ENCODE measurements around the gene HSPD1.

The HSPD1 gene

DNA sequence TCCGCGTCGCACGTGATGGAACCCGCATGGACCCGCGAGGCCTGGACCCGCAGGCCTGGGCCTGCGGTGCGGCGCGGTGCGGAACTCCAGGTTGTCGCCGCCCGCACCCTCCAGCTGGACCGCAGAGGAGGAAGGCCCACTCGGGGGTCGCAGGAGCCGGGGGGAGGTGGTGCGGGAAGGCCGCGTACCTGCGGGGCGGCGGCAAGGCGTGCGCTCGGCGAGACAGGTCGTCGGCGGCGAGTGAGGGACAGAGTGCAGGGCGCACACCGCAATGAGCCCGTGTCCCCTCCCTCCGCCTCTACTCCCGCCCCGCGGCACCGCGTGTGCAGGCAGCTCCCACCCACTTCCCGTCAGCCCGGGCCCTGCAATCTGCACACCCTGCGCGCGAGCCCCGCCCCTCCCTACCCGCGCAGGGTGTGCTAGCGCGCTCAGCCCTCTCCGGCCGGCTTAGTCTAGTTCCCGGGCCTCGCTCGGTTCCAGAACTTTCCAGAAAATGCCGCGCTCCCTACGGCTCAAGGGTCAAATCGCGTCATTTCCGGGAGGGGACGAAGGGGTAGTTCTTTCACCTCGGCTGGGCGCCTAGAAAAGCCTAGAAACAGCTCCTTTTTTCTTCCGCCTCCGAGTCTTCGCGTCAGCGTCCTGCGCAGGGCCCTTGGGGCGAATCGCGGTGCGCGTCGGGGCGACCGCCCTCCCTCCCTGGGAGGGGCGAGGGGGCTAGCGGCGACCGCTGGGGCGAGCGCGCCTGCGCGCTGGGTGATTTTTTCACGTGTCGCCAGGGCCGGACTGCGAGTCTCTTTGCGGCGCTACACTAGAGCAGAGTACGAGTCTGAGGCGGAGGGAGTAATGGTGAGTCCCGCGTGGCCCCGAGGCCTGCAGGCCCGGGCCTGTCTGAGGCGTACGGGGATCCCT is at the start of gene HSPD1, which contains the start of gene HSPE1:
HSPD1 (minus strand) TSS at position 247 of the 909 bp plus-strand sequence. CDS start 992 bp downstream, outside the sequence.
HSPE1 (plus strand) TSS at position 786 of the 909 bp plus-strand sequence; CDS start at position 844, 58 bp downstream.
- peak; percentile 98 for DNase-seq

DNA sequence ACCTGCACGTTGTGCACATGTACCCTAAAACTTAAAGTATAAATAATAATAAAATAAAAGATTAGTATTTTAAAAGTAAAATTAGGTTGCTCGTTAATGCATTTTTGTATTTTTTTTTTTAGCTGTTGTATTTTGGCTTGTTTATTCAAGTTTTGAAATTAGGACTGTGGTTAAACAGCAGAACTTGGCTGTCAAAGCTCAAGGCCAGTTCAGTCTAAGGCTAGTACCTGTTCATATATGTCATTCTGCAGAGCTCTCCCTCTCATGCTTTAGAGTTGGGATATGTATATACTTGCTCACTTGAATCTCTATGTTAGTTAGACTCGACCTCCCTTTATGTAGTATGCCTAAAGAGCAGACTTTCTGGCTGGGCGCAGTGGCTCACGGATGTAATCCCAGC is 48.9 kb upstream of the HSPD1 start:
- no peak for DNase-seq

DNA sequence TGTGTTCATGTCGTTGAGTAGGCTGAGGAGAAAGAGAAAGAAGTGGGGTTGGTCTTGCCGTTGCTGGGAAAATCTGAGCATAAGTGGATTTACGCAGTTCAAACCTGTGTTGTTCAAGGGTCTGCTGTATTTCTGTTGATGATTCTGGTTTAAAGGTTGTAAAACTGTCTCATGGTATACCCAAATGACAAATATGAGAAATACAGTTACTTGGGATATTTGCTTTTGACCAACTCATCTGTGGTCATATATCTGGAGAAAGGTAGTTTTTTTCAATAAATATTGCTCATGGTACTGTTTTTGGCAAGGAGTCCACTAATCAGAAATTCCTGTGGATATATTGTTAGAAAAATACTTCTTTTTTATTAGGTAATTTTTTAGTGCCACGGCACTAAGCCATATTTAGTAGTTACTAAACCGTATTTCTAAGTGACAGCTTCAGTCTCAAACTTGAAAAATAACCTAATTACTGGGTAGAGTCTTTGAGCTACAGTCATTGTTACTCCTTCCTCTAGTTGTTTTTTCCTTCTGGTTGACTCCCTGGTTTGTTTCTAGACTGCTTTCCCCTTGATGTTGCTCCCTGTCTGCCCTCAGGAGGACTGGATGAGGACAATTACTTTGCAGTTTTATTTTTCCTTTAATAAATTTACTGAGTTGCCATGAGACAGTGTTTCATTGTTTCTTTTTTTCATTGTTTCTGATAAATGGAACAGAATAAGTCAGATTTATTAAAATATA is 47.7 kb upstream of the HSPD1 start:
- DNase-seq, result no peak

DNA sequence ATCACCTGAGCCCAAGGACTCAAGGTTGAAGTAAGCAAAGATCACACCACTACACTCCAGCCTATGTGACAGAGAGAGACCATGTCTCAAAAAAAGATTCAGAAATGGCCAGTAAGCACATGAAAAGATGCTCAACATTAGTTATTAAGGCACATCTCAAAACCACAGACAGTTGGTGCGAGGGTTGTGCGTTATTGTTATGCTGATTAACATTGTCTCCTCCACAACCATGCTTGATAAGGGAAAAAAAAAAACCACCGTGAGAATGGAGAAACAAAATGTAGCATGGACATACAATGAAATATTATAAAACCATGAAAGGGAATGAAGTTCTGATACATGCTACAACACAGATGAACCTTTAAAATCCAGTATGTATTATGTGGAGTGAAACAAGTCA is 43.6 kb upstream of the HSPD1 start:
- DNase-seq, result no peak

DNA sequence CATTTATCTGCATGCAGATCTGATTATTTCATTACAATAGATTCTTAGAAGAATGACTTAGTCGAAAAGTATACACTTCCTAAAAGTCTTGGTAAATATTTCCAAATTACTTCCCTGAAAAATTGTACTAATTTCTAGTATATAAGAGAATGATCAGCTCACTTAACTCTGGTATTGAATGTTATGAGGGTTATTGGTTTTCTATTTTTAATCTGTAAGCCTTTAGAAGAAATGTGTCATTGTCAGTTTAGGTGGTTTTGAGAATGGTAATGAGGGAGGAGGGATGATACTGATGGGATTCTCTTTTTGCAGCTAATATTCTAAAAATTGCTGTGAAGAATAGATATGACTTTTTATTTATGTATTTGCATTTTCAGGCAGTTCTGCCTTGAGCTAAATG is 40.1 kb upstream of the HSPD1 start:
- DNase-seq, result no peak

DNA sequence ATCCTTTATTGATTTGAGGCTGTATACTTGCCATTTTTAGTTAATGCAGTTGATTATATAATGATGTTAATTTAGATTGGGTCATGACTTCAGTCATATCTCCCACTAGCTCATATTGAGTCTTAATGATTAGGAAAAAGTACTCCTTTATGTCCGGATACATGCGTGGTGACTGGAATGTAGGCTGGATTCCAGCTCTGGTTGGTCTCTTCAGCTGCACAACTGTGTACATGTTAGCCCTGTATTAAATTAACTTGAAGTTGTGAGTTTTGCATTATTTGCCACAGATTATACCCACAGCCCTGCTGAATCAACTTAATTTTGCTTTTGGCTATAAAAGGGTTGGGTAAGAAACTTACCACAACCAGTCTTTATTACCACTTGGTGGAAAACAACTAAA is 38.8 kb upstream of the HSPD1 start:
- no peak for DNase-seq

DNA sequence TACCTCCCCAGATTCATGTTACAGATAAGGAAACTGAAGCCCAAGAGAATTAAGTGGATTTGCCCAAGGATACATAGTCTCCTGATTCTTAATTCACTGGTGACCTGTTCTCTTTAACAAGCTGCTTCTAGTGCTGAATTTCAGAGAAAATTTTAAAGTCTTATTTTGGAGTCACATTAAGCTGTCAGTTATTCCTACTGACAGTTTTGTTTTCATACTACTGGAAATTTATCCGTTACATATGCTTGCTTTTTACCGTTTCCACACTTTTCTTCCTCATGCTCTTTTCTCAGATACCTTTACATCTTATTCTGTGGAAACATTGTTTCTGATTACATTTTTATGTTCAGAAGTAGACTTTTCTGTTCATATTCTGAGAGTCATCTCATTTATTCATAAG is 17.5 kb upstream of the HSPD1 start:
- no peak for DNase-seq

DNA sequence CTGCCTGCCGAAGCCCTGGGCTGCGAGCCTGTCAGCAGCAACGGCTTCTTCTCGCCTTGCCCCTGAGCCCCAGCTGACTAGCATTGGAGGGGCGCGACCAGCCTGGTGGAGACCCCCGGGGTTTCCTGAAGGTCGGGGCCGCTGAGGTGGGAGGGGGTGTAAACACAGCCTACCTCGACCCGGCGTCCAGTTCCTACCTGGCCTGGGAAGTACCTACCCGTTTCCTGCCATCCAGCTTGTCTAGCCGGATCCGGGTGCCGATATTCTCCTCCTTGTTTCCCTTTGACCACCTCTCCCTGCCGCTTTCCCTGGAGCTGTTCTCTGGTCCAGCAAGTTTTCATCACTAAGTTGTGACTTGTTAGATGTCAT is 16.7 kb upstream of the HSPD1 start:
- DNase-seq, result peak; percentile 10

DNA sequence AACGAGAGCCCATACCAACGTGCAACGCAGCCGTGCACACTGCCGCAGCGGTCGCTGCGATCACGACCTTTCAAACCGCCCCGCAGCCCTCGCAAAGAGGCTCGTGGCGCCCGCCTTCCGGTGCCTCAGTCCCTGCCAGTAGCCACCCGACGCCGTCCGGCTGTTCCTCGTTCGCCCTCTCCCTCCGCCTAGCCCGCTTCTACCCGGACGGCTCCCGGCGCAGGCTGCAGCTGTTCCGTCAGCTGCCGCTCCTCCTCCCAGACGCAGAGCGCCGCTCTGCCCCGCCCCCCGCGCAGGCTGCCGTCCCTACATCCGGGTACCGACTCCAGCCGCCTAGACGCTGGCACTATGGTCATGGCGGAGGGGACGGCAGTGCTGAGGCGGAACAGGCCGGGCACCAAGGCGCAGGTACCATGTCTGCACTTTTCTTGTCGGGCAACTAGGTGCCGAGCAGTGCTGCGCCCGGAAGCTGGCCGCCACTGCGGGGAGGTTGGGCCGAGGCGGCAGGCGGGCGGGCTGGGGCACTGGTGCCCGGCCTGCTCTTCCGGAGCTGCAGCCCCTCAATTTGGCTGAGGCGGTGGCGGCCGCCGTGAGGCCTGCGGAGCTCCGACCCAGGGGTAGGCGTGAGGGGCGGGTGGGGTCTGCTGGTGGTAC is 16.2 kb upstream of the HSPD1 start, which contains the start of gene MOB4:
MOB4 (plus strand) TSS at position 328 of the 654 bp plus-strand sequence; CDS start at position 349, 21 bp downstream.
- peak; percentile 91 for DNase-seq

DNA sequence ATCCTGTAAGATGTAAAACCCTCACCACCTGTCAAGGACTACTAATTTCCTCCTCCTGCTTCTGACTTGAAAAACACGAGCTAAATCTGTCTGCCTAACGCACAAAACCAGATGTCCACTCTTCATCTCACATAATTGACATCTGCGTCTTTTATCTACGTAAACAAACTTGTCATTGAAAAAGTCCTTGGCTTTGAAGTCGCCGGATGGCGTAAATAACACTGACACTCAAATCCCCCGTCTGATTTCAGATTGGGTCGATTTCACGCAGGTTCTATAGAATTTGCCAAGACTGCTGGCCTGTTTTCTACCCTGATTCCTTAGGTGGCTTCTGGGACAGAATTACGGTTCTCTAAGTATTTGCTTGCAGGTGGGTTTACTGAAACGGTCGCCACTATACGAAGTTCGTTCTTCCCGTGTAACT is 15.7 kb upstream of the HSPD1 start:
- DNase-seq, result no peak

DNA sequence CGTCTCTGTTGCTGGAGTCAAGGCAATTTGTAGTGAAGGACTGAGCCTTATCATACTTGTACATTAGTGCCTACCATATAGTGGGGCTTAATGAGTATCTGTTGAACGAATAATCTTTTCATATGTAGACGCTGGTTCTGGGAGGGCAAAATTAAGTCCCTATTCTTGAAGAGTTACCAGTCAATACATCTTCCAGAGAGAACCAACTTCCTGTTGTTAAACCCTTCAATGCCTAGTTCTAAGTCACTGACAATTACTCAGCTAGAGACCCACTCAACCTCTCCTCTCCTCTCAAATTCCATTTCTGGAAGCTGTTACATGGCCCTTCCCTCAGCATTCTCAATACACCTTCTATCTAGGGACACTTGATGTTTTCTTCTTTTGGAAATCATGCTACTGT is 15.1 kb upstream of the HSPD1 start:
- DNase-seq, result no peak

DNA sequence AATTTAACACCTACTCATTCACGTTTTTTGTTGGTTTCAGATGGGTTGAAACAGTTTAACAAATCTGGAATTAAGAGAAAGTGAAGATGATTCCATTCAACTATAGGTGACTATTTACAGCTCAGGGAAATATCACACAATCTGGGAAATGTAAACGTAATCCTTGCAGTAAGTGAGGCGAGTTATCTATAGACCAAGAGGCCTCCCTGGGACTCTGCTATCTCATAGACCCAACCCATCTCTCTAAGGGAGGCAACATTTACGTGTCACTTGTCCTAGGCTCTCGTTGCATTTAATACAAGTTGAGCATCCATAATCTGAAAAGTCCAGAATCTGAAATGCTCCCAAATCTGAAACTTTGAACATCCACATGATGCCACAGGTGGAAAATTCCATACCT is 14.3 kb upstream of the HSPD1 start:
- DNase-seq, result no peak

DNA sequence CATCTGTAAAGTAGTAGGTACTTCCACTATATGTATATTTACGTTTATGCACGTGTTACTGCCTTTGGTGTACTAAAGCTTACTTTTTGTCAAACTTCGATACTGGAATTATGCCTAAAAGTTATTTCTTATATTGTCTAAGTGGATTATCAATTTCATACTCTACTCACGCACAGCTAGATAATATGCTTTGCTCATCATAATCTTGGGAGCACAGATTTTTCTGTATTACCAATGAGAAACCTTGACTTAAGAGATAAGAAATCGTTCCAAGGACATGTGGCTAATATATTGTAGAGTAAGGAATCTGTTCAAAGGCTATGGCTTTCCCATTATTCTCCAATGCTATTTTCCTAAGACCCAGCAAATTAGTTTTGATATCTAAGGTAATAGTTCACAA is 7.0 kb upstream of the HSPD1 start:
- DNase-seq, result no peak

DNA sequence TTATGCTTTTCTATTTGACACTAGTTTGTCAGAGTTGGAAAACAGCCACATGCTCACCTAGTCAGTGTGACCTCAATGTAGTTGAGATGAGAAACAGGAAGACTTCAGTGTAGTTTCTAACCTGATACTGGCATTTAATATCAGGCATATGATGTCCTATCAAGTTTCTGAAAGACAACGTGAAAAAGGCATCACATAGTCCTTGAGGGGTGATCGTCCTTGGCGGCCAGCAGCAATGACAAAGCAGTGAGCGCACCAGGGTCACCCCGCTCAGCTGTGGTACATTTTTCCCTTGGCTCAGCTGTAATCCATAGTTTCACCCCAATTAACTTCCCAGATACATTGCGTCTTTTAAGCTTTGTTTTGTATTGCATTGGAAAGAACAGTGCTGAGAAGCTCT is 4.9 kb upstream of the HSPD1 start:
- DNase-seq, result no peak

DNA sequence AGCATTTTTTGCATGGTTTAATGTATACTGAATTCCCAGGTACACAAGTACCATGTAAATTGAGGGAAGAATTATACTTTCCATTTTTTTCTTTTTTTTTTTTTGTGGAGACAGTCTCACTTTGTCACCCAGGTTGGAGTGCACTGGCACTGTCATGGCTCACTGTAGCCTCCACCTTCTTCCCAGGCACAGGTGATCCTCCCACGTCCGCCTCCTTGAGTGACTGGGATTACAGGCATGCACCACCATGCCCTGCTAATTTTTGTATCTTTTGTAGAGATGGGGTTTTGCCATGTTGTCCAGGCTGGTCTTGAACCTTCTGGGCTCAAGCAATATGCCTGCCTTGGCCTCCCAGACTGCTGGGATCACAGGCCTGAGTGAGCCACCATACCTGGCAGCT is 4.4 kb upstream of the HSPD1 start:
- no peak for DNase-seq

DNA sequence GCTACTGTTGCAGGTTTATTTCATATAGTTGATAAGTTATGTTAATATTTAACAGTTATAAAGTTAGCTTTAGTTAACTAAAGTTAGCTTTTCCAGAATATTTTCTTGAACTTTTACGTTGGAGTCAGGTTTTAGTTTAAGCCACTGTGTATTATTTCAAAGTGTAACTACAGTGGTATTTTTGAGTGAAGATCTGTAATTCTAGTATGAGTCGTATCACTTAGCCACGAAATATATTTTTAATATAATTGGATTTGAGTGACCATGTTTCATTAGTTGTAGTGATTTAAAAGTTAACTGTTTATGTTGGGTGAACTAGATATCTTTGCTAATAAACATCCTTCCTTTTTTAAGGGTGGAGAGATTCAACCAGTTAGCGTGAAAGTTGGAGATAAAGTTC is 3.0 kb upstream of the HSPD1 start:
- no peak for DNase-seq

DNA sequence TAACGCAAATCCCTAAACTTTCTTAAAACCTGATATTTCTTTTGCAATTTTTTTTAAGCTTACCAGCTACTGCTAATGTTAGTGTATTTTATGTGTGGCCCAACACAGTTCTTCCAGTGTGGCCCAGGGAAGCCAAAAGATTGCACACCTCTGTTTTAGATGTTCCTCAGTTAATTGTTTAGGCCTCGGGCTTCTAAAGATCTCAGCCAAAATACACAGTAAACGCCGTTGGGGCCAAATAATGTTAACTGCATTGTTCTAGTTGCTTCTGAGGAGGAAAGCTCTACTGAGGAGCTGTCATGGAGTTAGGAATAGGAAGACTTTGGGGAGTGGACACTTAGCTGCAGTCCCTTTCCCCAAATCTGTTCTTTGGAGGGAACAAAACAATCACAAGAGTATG is 2.6 kb upstream of the HSPD1 start:
- DNase-seq, result no peak

DNA sequence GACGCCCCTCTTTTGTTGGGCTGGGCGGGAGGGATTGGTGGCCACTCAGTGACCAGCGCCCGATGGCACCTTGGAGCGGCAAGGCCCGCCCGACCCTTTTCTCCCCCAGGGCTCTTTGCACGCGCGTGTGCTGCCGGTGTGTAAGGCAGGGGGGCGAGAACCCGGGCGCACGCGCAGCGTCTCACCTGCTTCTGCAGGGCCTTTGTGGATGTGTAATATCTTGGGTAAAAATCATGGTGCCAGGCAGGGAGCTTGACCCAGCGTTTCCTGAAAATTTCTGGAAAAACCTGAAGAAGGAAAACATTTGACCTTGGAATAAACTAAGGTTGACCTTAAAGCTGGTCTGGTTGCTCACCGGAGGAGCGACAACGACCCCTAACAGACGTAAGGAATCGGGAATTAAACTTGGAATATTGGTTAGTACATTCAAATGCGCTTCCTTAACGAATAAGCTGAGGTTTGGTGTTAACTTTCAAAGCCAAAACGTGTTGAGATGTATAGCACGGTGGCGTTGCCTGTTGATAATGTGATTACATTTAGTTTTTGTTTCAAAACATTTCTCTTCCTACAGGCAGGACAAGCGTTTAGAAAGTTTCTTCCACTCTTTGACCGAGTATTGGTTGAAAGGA is 977 bp upstream of the HSPD1 start:
- DNase-seq, result peak; percentile 41

DNA sequence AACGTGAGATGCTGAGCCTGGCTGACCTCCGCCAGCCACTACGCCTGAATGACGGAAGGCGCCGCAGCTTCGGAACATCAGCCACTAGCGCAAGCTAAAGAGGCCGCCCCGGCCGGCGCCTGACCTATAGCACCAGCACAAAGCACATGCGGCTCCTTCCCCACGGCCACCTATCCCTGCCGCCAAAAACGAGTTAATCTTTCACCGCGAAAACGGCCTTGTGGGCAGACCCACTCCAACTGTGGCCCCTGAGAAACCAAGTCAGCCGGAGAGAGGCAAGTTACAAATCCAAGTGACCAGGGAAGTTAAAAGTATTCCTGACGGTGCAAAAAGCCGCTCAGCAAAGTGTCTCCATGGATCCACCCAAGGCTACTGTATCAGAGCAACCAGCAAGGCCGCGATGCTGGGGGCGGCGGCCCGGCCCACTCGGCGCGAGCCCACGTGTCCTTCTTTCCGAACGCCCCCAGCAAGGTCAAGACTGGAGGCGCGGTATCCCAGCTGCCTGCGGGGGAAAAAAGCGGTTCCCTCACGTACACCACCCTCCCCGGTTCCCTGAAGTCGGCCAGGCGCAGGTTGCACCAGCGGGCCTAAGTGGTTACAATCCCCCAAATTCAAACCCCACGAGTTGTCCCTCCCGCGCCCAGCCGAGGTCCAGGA is 575 bp downstream of the HSPD1 start:
- DNase-seq, result peak; percentile 29

DNA sequence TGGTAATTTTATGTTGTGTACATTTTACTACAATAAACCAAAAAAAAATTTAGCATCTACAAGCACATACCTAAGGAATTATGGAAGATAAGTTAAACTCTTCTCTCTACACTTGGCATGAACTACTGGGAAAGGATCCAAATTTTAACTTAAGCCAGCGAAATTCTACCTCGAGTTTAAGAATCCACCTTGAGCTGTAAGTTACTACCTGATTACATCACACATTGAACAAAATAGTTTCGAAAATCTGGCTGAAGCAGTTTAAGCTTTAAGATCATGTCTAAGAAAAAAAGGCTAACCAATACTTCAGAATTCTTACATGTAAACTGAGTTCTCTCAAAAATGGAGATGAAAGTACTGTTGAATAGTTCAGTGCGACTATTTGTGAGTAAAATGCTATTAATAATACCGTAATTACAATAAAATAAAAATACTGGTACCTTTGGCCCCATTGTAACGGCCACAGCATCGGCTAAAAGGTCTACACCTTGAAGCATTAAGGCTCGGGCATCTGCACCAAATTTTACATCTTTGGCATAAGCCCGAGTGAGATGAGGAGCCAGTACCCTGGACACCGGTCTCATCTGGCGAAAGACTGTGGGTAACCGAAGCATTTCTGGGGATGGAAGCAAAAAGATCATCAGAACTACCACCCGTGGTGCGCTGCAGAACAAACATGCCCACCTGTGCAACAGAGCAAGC is 1.3 kb downstream of the HSPD1 start:
- no peak for DNase-seq

DNA sequence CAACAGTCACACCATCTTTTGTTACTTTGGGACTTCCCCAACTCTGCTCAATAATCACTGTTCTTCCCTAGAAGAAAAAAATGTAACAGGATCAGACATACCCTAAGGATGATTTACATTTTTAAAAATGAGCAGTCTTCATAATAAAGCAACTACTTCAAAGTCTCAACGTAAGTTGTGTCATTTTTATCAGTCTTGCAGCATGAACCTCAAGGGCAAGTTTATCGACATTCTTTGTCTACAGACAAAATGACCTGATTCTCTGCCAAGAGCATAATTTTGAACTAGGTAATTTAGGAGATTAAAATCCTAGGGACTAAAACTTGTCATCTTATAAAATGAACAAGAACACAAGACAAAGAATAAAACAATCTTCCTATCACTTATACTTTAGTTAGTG is 2.3 kb downstream of the HSPD1 start:
- no peak for DNase-seq

DNA sequence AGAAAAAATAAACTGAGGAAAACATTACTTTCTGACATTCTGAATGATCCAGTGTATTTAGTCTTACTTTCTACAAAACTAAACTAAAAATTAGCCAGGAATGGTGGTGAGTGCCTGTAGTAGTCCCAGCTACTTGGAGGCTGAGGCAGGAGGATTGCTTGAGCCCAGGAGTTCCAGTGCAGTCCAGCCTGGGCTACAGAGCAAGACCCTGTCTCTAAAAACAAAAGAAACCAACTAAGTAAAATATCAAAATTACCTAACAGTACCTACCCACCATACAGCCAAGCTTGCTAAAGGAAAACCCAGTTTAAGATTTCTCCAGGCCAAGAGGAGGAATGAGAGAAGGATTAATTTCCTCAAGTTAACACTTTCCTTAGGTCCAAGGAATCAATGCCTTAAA is 2.9 kb downstream of the HSPD1 start:
- DNase-seq, result no peak

Data from NCI-H510A (cell line).